Measurements from ENCODE around the gene POGLUT3. TPM values are rescaled to one million over a fixed set of nuclear protein-coding genes. Genes with fewer than 3 reads are reported as not detected.

POGLUT3 gene
- 31.1 and 32.3 TPM in 2 replicates for total RNA-seq

GRCh38 chr11:108498046-108498815, at the start of gene POGLUT3:
POGLUT3 (minus strand) TSS chr11:108498384; CDS start chr11:108498366, 18 bp downstream.

GRCh38 chr11:108467091-108467823, 30.9 kb downstream of the POGLUT3 start, which contains the start of gene C11orf65:
C11orf65 (minus strand) TSS chr11:108467529; CDS start chr11:108461559, 5,970 bp downstream.

Other genes starting within 250 kb of the POGLUT3 start
- gene C11orf65, start 30.9 kb downstream of the POGLUT3 start, total RNA-seq = 0.49 and 1.9 TPM in 2 replicates
- gene EXPH5, start 95.4 kb upstream of the POGLUT3 start, total RNA-seq = not detected in 2 replicates
- 5.7 and 11.6 TPM in 2 replicates for gene DDX10, start 166.7 kb upstream of the POGLUT3 start, total RNA-seq